ENCODE results near the gene TSPAN14.
"Not testable (repeated sequence)": the region's sequence is repeated elsewhere in the genome, so short reads cannot be mapped to it uniquely, and the experiment has no call there.

The TSPAN14 gene

GRCh38 chr10:80453842-80454512 lies at the start of gene TSPAN14:
TSS of gene TSPAN14 (plus strand) at chr10:80454310. CDS start at chr10:80489234, 34,924 bp downstream.
- DNase-seq = peak; percentile 67

- DNase-seq = no peak
Observed at GRCh38 chr10:80405035-80405434, 49.1 kb upstream of the TSPAN14 start.

- no peak for DNase-seq
Observed at GRCh38 chr10:80405626-80406025, 48.5 kb upstream of the TSPAN14 start.

- DNase-seq = no peak
Observed at GRCh38 chr10:80406204-80406603, 47.9 kb upstream of the TSPAN14 start.

GRCh38 chr10:80407812-80408241 lies 46.3 kb upstream of the TSPAN14 start:
- peak; percentile 71 for DNase-seq

- peak; percentile 82 for DNase-seq
Observed at GRCh38 chr10:80408242-80409101, 45.6 kb upstream of the TSPAN14 start, which contains the start of gene PRXL2A. TSS of gene PRXL2A (plus strand) at chr10:80408551. CDS start at chr10:80420468, 11,917 bp downstream.

GRCh38 chr10:80409121-80409520 lies 45.0 kb upstream of the TSPAN14 start:
- no peak for DNase-seq

- DNase-seq = no peak
Observed at GRCh38 chr10:80410122-80410521, 44.0 kb upstream of the TSPAN14 start.

- DNase-seq = no peak
Observed at GRCh38 chr10:80410578-80411145, 43.4 kb upstream of the TSPAN14 start.

GRCh38 chr10:80411267-80411668 lies 42.8 kb upstream of the TSPAN14 start:
- DNase-seq = no peak

GRCh38 chr10:80411681-80412220 lies 42.4 kb upstream of the TSPAN14 start:
- no peak for DNase-seq

GRCh38 chr10:80412486-80412885 lies 41.6 kb upstream of the TSPAN14 start:
- no peak for DNase-seq

GRCh38 chr10:80413271-80413996 lies 40.7 kb upstream of the TSPAN14 start:
- DNase-seq = no peak

- DNase-seq = no peak
Observed at GRCh38 chr10:80414142-80414895, 39.8 kb upstream of the TSPAN14 start.

- DNase-seq = no peak
Observed at GRCh38 chr10:80415734-80416478, 38.2 kb upstream of the TSPAN14 start.

GRCh38 chr10:80416479-80417098 lies 37.5 kb upstream of the TSPAN14 start:
- no peak for DNase-seq

- not testable (repeated sequence) for DNase-seq
Observed at GRCh38 chr10:80417256-80417655, 36.9 kb upstream of the TSPAN14 start.

- no peak for DNase-seq
Observed at GRCh38 chr10:80421050-80421706, 32.9 kb upstream of the TSPAN14 start.

- no peak for DNase-seq
Observed at GRCh38 chr10:80421707-80422536, 32.2 kb upstream of the TSPAN14 start.

Measured in stimulated activated CD4-positive, alpha-beta T cell treated with anti-CD3 and anti-CD28 coated beads, Interleukin-4, amount 100 ng/mL, for 24 hours (primary cell).